ENCODE results near the gene RNF213.

- TF ChIP-seq CTCF (IDR thresholded peaks at IDR 0.05): no peak
- no peak for TF ChIP-seq POLR2AphosphoS5 (IDR thresholded peaks at IDR 0.05; ENCODE audit: low read depth, low read length)
- no peak for TF ChIP-seq EP300 (IDR thresholded peaks at IDR 0.05; ENCODE audit: borderline replicate concordance in 1 of 2, low read depth in 1 of 2, low read length in 1 of 2)
- TF ChIP-seq TAF1 (IDR thresholded peaks at IDR 0.05; ENCODE audit: borderline replicate concordance, low read depth, low read length): no peak
- TF ChIP-seq GABPA (IDR thresholded peaks at IDR 0.05; ENCODE audit: low read depth): no peak
- TF ChIP-seq SMC3 (IDR thresholded peaks at IDR 0.05; ENCODE audit: low read depth, low read length): no peak
- TF ChIP-seq SIN3A (IDR thresholded peaks at IDR 0.05; ENCODE audit: borderline replicate concordance, low read depth, low read length): no peak
- no peak for TF ChIP-seq EZH2phosphoT487 (IDR thresholded peaks at IDR 0.05; ENCODE audit: borderline replicate concordance, low read depth)
- no peak for TF ChIP-seq REST (IDR thresholded peaks at IDR 0.05; ENCODE audit: low read depth, low read length)
- TF ChIP-seq YY1 (IDR thresholded peaks at IDR 0.05; ENCODE audit: low read depth): no peak
- no peak for TF ChIP-seq PBX3 (IDR thresholded peaks at IDR 0.05)
- TF ChIP-seq USF2 (IDR thresholded peaks at IDR 0.05; ENCODE audit: borderline replicate concordance, low read depth, low read length): no peak
- TF ChIP-seq FOXM1 (IDR thresholded peaks at IDR 0.05; ENCODE audit: low read depth): no peak
- TF ChIP-seq ZBTB33 (IDR thresholded peaks at IDR 0.05; ENCODE audit: borderline replicate concordance, low read depth): no peak
Observed at GRCh38 chr17:80437532-80437931, 176.9 kb downstream of the RNF213 start.

Data from SK-N-SH (cell line).